PC-3 (cell line): ENCODE data around the gene SH3BP4.

Experiments
- EZH2 ChIP-seq: fragments of 300-600 bp; sonication (generic); IDR thresholded peaks from one replicate; pipeline ENCODE4 v1.6.1; 2017; ENCODE audit warnings: antibody characterized with exemption, mild to moderate bottlenecking, low read length; ENCODE audit not compliant: unreplicated experiment
- EZH2phosphoT487 ChIP-seq: fragments of 300-600 bp; sonication (generic); IDR thresholded peaks from 2 replicates; pipeline ENCODE4 v1.6.1; 2018; ENCODE audit warnings: mild to moderate bottlenecking, antibody characterized with exemption, low read length, borderline replicate concordance
- TF ChIP-seq, protein P1 (sequence below): fragments of 300-600 bp; sonication (generic); conservative IDR thresholded peaks from 2 replicates; pipeline ENCODE4 v1.5.1; 2017; ENCODE audit warnings: antibody characterized with exemption, low read depth, mild to moderate bottlenecking, low read length

GRCh38 chr2:234913208-234913626 lies 38.6 kb upstream of the SH3BP4 start:
- TF ChIP-seq, protein P1, sequence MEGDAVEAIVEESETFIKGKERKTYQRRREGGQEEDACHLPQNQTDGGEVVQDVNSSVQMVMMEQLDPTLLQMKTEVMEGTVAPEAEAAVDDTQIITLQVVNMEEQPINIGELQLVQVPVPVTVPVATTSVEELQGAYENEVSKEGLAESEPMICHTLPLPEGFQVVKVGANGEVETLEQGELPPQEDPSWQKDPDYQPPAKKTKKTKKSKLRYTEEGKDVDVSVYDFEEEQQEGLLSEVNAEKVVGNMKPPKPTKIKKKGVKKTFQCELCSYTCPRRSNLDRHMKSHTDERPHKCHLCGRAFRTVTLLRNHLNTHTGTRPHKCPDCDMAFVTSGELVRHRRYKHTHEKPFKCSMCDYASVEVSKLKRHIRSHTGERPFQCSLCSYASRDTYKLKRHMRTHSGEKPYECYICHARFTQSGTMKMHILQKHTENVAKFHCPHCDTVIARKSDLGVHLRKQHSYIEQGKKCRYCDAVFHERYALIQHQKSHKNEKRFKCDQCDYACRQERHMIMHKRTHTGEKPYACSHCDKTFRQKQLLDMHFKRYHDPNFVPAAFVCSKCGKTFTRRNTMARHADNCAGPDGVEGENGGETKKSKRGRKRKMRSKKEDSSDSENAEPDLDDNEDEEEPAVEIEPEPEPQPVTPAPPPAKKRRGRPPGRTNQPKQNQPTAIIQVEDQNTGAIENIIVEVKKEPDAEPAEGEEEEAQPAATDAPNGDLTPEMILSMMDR = no peak
- TF ChIP-seq EZH2phosphoT487 (no peak), EZH2 (no peak)
